HK-2 (cell line): Measurements from ENCODE around the gene ZFP1.
"Not testable (repeated sequence)": the region's sequence is repeated elsewhere in the genome, so short reads cannot be mapped to it uniquely, and the experiment has no call there.

Experiments
- DNase-seq: peaks from one replicate; pipeline ENCODE4 v3.0.0-alpha.2; 2018; ENCODE audit not compliant: unreplicated experiment

ZFP1 gene

DNA sequence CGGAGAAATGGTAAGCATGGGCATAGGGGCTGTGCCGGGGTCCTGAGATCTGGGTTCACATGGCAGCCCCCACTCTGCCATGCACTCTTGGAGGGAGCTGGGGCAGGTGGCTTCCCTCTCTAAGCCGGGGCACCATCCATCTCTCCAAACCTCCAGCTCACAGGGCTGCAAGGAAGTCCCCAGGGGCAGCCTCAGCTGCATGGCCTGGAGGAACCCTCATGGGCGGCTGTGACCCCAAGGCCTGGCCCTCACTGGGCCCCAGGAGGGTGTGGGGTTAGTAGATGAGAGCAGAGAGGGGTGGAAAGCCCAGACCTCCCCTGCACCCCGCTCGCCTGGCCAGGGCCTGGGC is 56.1 kb downstream of the ZFP1 start:
- DNase-seq, result no peak

DNA sequence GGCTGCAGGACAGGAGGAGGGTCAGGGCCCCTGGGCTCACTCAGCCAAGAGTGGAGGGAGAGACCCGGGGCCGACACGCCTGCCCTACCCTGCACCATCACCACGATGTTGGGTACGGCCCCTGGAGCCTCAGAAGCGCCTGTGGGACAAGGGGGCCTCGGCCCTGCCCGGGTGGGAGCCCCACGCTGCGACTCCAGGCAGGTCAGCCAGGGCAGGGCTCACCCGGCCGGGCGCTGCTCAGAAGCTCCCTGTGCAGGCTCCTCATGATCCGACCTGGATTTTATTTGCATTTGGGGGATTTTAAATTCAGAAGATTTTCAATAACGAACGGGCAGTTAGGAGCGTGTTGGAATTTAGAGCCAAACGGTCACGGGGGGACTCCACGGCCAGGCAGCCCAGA is 56.6 kb downstream of the ZFP1 start:
- DNase-seq, result not testable (repeated sequence)

DNA sequence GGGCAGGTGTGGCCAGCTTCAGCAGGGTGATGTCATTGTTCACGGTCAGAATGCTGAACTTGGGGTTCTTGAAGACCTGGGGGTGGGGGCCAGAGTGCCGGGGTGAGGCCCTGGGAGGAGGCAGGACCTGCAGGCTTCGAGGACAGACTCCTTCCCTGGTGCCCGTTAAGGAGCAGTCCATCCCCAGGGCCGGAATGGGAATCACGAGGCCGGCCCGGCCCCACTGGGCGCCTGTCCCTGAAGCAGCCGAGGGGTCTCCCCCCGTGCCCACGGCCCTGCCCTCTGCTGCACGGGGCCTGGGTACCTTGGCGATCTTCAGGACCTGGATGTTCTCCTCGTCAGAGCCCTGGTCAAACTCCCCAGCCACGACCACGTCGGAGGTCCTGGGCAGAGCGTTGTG is 57.1 kb downstream of the ZFP1 start:
- DNase-seq, result not testable (repeated sequence)

DNA sequence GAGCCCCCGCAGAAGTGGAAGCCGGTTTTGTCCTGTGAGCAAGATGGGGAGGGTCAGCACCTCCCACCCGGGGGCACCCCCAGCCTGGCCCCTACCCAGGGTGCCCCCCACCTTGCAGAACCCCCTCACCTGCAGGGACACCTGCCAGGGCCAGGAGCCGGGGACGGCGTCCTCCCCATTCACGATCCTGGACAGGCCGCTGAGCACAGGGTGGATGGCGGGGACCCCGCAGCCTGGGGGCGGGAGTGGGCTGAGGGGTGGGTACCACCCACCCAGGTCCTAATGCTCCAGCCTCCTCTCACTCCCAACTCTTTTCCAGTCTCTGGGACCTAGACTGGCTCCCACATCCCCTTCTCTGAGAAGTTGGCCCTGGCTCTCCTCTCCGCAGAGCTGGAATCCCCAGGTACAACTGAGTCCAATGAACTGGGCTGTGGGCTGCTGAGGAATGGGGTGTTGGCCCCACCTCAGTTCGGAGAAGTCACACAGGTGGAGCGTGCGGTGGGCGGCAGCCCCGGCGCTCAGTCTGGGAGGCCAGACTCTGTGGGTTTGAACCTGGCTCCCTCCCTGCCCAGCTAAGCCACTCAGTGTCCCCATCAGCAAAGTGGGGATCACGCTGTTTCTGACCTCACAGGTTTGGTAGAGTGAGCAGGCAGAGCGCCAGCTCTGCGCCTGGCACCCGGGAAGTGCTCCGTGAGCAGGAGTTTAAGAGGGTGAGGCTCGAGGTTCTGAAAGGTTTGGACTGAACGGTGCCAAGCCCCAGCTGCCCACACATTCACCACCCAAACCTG is 57.8 kb downstream of the ZFP1 start:
- not testable (repeated sequence) for DNase-seq

DNA sequence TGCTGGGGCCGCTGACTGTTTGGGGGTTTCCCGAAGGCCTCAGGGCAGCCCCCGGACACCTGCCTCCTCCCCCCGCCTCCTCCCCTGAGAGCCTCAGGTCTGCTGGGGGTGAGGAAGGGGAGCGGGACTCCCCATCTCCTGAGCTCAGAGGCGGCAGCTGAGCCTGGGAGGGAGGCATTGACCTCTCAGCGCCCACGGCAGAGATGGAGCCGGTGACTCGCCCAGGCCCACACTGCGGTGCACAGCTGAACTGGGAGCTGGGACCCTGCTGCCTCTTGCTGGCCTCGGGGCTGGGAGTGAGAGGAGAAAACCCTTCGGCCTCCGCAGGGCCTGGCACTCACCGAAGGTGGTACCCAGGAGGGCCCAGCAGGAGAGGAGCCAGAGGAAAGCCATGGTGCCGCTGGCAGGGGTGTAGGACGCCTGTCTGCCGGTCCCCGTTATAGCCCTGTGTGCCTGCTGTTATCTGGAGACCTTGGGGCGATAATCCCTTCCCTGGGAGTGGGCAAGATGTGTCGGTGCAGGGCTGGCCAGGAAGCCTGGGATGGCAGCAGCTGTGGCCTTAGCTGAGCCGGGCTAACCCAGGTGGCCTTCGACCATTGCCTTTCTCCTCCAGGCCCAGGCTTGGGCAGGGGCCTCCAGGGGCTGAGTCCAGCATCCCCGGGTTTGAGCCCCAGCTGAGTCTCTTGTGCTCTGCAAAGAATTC is 58.6 kb downstream of the ZFP1 start, which contains the start of gene CTRB2:
Gene CTRB2, minus strand, starts transcription at position 413 of the 703 bp plus-strand sequence. Its CDS starts 20 bp downstream, at position 393.
- no peak for DNase-seq

DNA sequence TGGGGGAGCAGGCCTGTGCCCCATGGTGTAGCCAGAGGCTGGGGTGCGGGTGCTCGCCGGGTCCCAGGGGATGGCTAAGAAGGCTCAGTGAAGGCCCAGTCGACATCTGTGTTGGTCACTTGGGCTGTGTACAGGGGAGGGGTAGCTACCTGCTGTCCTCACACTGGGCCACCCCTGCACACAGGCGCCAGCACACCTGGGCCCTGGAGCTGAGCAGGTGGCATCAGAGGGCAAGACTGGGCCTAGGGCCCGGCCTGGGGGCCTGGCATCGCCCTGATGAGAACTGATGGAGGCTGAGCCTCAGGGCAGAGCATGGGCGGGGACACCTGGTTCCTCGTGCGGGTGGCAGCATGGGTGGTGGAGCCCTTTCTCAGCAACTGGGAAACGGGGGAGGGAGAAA is 59.5 kb downstream of the ZFP1 start:
- no peak for DNase-seq

DNA sequence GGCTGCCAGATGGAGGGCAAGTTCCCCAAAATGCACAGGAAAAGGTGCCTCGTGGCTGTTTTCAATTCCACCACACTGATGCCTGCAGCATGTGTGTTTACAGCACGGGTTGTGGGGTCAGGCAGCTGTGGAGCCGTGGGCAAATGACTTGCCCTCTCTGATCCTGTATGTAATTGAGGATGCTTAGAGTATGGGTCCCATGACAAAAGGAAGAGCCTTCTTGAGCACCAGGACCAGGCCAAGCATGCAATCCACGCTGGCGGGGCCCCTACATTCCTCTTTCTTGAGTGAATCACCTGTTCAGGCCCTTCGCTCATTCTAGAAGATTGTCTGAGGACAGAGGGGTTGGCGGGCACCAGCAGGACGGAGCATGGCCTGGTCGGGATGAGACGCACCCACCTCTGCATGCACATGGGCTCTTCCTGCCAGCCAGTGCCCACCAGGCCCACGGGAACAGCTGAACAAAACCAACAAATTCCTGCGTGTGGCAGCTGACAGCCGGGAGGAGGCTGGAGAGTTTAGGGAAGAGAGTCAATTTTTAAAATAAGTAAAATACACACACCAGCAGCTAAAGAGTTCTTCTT is 60.0 kb downstream of the ZFP1 start:
- DNase-seq, result no peak

DNA sequence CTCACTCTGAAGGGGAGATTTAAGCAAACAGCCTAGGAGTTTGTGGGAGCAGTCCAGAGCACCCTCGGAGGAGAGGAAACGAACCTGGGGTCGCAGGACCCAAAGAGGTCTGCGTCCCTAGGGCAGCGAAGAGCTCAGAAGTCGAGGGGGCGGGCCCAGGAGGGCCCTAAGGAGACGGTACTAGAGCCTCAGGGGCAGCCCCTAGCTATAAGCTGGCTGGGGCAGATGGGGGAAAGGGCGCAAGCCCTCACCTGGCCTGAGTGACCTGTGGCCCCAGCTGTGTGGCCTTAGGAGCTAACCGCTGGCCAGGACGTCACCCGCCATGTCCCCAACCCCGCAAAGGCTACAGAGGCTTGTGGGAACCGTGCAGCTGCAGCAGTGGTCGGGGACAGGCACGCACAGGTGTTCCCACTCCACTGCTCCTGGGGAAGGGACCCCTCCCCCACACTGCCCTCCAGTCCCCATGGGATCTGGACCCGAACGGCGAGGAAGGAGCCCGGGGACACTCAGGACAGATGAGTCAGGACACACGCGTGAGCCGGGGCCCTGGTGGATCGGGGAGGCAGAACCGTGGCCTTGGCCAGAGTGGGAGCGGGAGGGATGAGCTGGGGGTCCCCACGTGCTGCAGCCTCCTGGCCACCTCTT is 60.7 kb downstream of the ZFP1 start:
- no peak for DNase-seq

DNA sequence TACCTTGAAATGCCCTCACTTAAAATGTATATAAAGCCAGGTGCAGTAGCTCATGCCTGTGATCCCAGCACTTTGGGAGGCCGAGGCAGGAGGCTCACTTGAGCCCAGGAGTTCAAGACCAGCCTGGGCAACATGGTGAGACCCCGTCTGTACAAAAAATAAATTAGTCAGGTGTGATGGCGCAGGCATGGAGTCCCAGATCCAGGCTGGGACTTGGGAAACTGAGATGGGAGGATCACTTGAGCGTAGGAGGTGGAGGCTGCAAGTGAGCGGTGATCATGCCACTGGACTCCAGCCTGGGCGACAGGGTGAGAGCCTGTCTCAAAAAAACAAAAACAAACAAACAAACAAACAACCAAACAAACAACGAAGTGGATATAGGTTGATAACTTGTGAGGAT is 61.2 kb downstream of the ZFP1 start:
- not testable (repeated sequence) for DNase-seq

DNA sequence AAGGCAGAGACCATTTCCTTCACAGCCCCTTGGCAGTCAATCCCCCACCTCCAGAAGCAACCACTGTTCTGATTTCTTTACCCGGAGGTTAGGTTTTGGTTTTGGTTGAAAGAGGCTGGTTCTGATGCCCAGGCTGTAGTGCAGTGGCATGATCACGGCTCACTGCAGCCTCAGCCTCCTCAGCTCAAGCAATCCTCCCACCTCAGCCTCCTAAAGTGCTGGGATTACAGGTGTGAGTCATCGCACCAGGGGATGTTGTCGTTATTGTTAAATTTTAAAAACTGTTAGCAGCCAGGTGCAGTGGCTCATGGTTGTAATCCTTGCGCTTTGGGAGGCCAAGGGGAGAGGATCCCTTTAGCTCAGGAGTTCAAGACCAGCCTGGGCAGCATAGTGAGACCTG is 61.6 kb downstream of the ZFP1 start:
- DNase-seq, result no peak

DNA sequence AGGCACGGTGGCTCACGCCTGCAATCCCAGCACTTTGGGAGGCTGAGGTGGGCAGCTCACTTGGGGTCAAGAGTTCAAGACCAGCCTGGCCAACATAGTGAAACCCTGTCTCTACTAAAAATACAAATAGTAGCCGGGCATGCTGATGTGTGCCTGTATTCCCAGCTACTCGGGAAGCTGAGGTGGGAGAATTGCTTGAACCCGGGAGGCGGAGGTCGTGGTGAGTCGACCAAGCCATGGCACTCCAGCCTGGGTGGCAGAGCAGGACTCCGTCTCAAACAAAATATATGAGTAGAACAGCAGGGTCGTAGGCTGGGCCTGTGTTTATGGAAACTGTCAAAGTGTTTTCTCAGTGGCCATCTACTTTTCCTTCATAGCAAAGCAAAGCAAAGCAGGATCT is 63.0 kb downstream of the ZFP1 start:
- DNase-seq, result not testable (repeated sequence)

DNA sequence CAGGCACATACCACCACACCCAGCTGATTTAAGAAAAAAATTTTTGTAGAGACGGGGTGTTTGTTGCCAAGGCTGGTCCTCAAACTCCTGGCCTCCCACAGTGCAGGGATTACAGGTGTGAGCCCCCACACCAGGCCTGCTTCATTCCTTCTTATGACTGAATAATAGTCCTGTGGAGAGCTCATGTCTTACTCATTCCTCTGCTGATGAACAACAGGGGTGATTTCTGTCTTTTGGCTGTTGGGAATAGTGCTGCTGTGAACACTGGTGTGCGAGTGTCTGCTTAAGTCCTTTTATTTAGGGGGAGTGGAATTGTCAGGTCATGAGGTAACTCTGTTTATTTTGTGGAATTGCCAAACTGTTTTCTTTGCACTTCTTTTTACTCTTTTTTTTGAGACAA is 67.8 kb downstream of the ZFP1 start:
- no peak for DNase-seq

DNA sequence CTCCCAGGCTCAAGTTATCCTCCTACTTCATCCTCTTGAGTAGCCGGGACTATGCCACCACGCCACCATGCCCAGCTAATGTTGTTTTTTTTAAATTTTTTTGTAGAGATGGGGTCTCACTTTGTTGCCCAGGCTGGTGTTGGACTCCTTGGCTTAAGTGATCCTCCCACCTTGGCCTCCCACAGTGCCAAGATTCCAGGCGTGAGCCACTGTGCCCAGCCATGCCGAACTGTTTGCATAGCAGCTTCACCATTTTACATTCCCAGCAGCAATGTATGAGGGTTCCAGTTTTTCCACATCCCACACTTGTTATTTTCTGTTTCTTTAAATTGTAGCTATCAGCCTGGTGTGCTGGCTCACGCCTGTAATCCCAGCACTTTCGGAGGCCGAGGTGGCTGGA is 68.3 kb downstream of the ZFP1 start:
- DNase-seq, result no peak

DNA sequence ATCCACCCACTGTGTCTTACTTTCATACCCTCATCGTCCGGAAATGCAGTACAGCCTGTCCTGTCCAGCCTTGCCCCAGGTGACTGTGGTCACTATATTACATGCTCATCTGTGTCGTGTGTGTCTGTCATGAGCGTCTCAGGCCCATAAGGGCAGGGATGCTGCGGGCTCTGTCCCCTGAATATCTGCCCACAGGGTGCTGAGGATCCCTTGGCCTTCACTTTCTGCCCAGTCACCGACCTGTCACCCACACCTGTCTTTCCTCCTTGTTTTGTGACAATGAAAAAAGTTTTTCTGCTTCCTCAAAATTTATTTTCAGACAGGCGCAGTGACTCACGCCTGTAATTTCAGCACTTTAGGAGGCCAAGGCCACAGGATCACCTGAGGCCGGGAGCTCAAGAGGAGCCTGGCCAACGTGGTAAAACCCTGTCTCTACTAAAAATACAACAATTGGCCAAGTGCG is 69.1 kb downstream of the ZFP1 start:
- no peak for DNase-seq

DNA sequence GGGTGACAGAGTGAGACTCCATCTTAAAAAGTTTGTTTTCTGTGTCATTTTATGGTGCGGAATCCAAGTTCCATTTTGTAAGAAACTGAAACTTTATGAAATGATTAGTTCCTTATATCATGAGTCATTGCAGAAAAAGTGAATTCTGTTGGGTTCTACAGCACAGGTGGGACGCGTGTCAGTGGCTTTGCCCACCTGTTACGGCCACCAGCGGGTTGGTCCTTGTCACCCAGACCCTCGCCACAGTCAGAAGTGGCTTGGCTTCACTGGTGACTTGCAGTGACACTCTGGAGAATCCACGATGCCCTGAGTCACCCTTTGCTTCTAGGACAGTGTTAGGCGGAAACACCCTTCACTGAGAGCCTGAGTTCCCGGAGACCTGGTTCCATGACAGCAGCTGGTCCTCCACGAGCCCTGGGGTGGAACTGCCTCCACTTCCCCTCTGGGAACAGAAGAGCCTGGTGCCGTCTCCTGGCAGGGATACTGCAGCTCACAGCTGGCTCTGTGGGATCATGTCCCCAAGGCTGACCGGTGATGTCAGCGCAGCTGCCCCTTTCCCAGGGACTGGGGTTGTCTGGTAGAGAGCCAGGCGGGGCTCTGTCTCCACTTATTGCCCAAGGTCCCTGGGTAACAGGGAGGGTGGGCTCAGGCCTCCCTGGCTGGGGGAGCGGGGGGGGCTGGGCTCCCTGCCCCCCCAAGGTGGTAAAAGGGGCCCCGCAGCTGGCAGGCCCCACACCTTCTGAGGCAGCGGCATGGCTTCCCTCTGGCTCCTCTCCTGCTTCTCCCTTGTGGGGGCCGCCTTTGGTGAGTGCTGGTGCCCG is 70.1 kb downstream of the ZFP1 start, which contains the start of gene CTRB1:
Gene CTRB1, plus strand, starts transcription at position 733 of the 821 bp plus-strand sequence. Its CDS starts 20 bp downstream, at position 753.
- no peak for DNase-seq

DNA sequence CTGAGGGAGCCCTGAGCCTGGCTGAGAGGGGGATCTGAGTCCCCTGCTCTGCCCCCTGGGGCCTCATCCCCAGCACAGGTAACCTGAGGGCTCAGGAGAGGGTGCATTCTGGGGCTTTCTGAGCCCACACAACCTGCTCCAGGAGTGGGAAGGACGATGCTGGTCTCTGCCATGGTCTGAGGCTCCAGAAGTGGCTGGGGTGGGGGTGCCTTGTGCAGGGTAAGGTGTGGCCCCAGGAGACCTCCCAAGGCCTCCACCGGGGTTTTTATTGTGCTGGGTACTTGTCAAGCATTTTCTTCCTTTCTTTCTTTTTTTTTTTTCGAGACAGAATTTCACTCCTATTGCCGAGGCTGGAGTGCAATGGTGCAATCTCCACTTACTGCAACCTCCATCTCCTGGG is 70.8 kb downstream of the ZFP1 start:
- DNase-seq, result no peak

DNA sequence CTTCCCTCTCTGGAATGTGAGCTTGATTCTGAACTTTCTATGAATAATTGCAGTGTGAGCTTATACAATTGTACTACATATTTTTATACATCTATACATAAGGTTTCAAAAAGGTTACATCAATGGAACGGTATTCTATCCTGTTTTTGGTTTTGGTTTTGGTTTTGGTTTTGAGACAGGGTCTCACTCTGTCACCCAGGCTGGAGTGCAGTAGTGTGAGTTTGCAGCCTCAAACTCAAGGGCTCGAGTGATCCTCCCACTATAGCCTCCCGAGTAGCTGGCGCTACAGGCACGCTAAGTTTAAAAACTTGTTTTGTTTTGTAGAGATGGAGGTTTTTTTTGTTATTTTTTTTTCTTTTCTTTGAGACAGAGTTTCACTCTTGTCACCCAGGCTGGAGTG is 71.5 kb downstream of the ZFP1 start:
- DNase-seq, result no peak
